NCI-H510A (cell line): ENCODE measurements around the gene SELP.

Experiments used
- DNase-seq: peaks from one replicate; lab custom pipeline; 2025; lab: John Stamatoyannopoulos, UW

Gene SELP

GRCh38 chr1:169576241-169576934, 53.5 kb downstream of the SELP start:
- DNase-seq, result no peak

DNA sequence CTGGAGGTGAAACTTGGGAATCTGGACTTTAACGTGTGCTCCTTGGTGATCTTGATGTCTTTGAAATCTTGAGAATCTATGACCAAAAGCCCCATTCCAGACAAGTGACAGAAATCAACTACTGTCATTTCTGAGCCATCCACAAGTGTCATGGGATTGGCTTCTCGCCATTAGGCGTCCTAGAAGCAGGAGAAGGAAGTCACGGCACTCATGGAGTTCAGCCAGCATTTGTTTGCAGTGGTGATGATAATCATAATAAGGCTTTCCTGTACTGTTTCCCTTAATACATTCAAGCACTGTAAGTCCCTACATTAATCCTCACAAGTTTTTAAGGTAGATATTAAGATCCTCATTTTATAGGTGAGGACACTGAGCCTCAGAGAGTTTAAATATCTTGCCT, 55.6 kb downstream of the SELP start:
- no peak for DNase-seq

- no peak for DNase-seq
These were observed 57.7 kb downstream of the SELP start for GRCh38 chr1:169572187-169572586.

GRCh38 chr1:169571450-169571849, 58.5 kb downstream of the SELP start:
- no peak for DNase-seq

DNA sequence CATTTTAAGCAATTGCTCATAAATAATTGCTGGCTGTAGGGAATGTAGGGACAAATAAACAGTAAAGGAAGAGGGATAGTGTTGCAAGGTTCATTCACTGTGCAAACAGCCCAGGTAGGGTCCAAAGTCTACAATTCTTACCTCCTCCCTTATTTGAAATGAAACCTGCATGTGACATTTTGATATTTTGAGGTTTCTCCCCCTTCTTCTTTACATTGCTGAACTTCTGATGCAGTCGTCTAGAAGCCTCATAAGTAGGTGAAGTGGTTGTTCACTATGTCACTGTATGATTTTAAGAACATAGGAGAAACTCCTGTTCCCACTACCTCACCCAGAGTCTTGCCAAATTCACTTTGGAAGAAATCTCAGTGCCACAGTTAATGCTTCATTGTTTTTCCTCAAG, 59.8 kb downstream of the SELP start:
- DNase-seq, result no peak

- no peak for DNase-seq
These were observed 61.4 kb downstream of the SELP start for GRCh38 chr1:169568497-169568896.

- DNase-seq, result no peak
These were observed 64.3 kb downstream of the SELP start for GRCh38 chr1:169565335-169566271.

- no peak for DNase-seq
These were observed 66.3 kb downstream of the SELP start for GRCh38 chr1:169563650-169564049.

GRCh38 chr1:169563019-169563615, 66.8 kb downstream of the SELP start:
- no peak for DNase-seq

DNA sequence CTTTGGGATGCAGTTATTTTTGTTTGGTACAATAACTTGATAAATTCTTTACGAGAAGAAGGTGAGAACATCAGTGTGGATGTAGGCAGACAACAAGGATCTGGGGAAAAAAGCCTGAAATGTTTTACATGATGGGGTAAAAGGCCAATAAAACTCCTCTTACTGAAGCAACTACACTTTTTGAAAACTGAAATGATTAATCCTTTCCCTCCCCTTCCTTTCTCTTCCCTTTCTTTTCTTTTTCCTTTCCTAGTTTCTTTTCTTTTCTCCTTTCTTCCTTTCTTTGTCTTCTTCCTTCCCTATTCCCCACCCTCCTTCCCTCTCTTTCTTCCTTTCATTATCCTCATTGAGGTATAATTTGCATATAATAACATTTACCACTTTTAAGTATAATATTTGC, 68.2 kb downstream of the SELP start:
- DNase-seq, result no peak

DNA sequence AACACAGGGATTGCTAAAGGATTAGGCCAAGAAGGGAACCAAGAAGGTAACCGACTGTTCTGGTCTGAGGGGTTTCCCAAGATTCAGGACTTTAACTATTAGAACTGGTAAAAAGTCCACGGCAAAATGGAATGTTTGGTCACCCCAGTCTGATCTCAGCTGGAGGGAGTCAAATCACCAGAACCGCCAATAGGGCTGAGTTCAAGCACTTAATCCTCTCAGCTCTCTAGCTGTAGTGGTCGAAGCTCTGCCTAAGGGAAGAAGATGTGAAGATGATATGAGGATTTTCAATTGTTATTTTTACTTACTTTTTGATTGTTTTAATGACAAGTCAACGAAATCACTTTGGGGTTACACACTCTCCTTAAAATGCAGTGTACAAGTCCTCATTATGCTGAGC, 72.8 kb downstream of the SELP start:
- no peak for DNase-seq

GRCh38 chr1:169550294-169550693, 79.6 kb downstream of the SELP start:
- DNase-seq, result peak; percentile 5

DNA sequence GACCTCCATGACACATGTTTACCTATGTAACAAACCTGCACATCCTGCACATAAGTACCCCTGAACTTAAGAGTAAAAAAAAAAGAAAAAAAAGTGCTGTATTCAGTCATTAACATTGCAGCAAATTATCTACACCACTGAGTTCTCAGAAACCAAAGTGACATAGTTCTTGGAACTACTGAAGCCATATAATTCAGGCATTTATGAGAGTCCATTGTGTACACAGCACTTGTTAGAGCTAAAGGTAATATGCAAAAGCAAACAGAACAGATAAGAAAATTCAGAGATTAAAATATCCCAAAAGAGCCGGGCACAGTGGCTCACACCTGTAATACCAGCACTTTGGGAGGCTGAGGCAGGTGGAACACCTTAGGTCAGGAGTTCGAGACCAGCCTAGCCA, 81.6 kb downstream of the SELP start:
- no peak for DNase-seq

GRCh38 chr1:169546087-169546995, 83.6 kb downstream of the SELP start:
- peak; percentile 55 for DNase-seq

- no peak for DNase-seq
These were observed 84.5 kb downstream of the SELP start for GRCh38 chr1:169545472-169545871.

DNA sequence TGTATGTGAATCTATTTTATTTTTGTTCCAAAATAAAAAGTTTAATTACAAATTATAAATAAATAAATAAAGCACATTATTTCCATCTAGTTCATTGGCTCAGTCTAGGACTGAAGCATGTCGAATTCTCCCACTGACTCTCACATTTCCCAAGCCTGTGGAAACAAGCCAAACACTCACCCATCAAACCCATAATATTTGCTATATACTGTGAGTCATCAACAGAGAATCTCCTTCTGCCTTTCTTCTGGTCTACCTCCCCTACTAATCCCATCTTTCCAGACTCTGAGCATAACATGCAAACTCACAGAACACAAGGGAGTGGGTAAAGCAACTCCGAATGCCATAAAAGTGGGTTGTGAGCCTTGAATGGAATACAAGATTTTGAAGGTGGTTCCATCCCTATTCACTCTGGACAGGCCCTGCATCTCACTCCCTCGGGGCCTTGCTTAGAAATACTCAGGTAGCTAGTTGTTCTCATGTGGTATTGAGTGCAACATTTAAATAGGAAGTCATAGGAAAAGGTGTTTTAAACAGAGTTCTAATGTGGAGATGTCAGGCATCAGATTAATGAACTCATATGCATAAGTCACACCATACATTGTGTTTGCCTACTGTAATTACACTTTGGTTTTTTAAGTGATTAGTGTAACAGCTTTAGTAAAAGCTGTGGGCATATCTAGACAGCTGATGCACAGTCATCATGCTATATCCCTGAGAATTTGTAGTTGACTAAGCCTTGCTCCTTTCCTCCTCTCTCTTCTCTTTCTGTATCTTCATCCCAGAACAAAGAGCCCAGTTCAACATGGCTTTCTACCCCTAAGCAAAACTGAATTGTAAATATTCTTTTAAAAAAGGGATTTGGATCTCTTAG, 90.7 kb downstream of the SELP start:
- no peak for DNase-seq
